GM21576 (cell line): ENCODE measurements around the gene BTBD2.
A peak's percentile ranks its signal among the peaks of the same experiment; 100 is the strongest.

ENCODE experiments used
- ATAC-seq: cut with Tn5 transposase; IDR thresholded peaks from one replicate; pipeline ENCODE4 v1.9.1; 2021; ENCODE audit warnings: mild to moderate bottlenecking, moderate library complexity; ENCODE audit not compliant: unreplicated experiment

BTBD2 gene

GRCh38 chr19:2050991-2051772, 35.7 kb upstream of the BTBD2 start, which contains the start of gene MKNK2:
MKNK2 (minus strand) TSS chr19:2051244; CDS start chr19:2050851, 393 bp downstream.
- peak; percentile 42 for ATAC-seq

- no peak for ATAC-seq
These were observed 35.0 kb upstream of the BTBD2 start for GRCh38 chr19:2050349-2050990.

GRCh38 chr19:2049741-2050348, 34.3 kb upstream of the BTBD2 start:
- ATAC-seq = no peak

GRCh38 chr19:2048959-2049740, 33.6 kb upstream of the BTBD2 start:
- ATAC-seq = no peak

GRCh38 chr19:2048104-2048958, 32.8 kb upstream of the BTBD2 start:
- no peak for ATAC-seq

GRCh38 chr19:2047449-2048103, 32.1 kb upstream of the BTBD2 start:
- no peak for ATAC-seq

- no peak for ATAC-seq
These were observed 31.5 kb upstream of the BTBD2 start for GRCh38 chr19:2047076-2047448.

GRCh38 chr19:2046046-2046907, 30.8 kb upstream of the BTBD2 start:
- no peak for ATAC-seq

GRCh38 chr19:2045501-2046045, 30.1 kb upstream of the BTBD2 start:
- no peak for ATAC-seq

GRCh38 chr19:2044709-2045500, 29.4 kb upstream of the BTBD2 start:
- ATAC-seq = no peak

- no peak for ATAC-seq
These were observed 28.6 kb upstream of the BTBD2 start for GRCh38 chr19:2043961-2044708.

- ATAC-seq = no peak
These were observed 27.7 kb upstream of the BTBD2 start for GRCh38 chr19:2043251-2043641.

GRCh38 chr19:2042485-2043250, 27.2 kb upstream of the BTBD2 start:
- no peak for ATAC-seq

- ATAC-seq = peak; percentile 50
These were observed 26.4 kb upstream of the BTBD2 start for GRCh38 chr19:2041683-2042484.

- ATAC-seq = no peak
These were observed 25.8 kb upstream of the BTBD2 start for GRCh38 chr19:2041433-2041682.
